Mammary epithelial cell (primary cell): ENCODE measurements around the gene POC1B.

Experiments
- EZH2 ChIP-seq: IDR thresholded peaks from 2 replicates; pipeline ENCODE4 v1.6.1; 2012; ENCODE audit warnings: low read length, inconsistent platforms, borderline replicate concordance
- TF ChIP-seq, protein P1 (sequence below), 2 donors: IDR thresholded peaks in 1 of 2; conservative IDR thresholded peaks in 1 of 2; 2 replicates each; pipeline ENCODE4 v1.5.1; 2011 to 2012; ENCODE audit warnings: inconsistent platforms in 2 of 2, low read length in 2 of 2, mild to moderate bottlenecking in 2 of 2, control low read depth in 1 of 2, low read depth in 1 of 2; ENCODE audit not compliant: insufficient read depth in 1 of 2; ENCODE audit errors: extremely low read depth in 1 of 2

DNA sequence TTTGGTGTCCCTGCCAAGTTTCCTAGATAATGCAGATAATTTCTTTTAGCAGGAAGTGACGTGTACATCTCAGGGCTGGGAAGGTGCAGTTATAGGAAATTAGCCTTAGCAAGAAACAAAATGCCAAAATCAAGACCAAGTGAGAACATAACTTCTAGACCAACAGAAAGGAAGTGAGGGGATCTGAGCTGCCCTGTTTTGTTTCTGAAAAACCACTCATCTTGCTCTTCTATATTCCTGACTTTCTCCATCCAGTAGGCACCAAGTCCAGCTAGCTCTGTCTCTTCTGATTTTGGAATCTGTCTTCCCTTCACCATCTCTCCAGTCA, 149.7 kb downstream of the POC1B start:
- TF ChIP-seq EZH2: no peak
- TF ChIP-seq, protein P1, sequence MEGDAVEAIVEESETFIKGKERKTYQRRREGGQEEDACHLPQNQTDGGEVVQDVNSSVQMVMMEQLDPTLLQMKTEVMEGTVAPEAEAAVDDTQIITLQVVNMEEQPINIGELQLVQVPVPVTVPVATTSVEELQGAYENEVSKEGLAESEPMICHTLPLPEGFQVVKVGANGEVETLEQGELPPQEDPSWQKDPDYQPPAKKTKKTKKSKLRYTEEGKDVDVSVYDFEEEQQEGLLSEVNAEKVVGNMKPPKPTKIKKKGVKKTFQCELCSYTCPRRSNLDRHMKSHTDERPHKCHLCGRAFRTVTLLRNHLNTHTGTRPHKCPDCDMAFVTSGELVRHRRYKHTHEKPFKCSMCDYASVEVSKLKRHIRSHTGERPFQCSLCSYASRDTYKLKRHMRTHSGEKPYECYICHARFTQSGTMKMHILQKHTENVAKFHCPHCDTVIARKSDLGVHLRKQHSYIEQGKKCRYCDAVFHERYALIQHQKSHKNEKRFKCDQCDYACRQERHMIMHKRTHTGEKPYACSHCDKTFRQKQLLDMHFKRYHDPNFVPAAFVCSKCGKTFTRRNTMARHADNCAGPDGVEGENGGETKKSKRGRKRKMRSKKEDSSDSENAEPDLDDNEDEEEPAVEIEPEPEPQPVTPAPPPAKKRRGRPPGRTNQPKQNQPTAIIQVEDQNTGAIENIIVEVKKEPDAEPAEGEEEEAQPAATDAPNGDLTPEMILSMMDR (conservative IDR thresholded peaks at IDR 0.05 in 1 of 2, IDR thresholded peaks at IDR 0.05 in 1 of 2; ENCODE audit: extremely low read depth in 1 of 2, insufficient read depth in 1 of 2, low read depth in 1 of 2, low read length in 2 of 2): no peak
